GM13977 (cell line): Measurements from ENCODE around the gene VPS13D.

Experiments used
- DNase-seq: peaks from one replicate; pipeline ENCODE4 v3.0.0; 2012; ENCODE audit warnings: low spot score
- CTCF ChIP-seq: IDR thresholded peaks from 2 replicates; pipeline ENCODE4 v1.5.1; 2012; ENCODE audit warnings: mild to moderate bottlenecking, control low read depth; ENCODE audit not compliant: insufficient read depth; ENCODE audit errors: extremely low read depth, missing control alignments
- in situ Hi-C: fragments of 300-500 bp; cut with MboI; formaldehyde crosslinking; loops from one replicate; pipeline ENCODE4 v1.12.0; 2022; ENCODE audit warnings: low sequenced_read_pairs, low pct_unique_long_range_greater_than_20kb, mixed read lengths, inconsistent platforms; ENCODE audit not compliant: unreplicated experiment

Gene VPS13D

GRCh38 chr1:12439073-12439472 is 209.2 kb downstream of the VPS13D start:
- in situ Hi-C loops: no loop called here
- DNase-seq: no peak
- TF ChIP-seq CTCF: no peak

DNA sequence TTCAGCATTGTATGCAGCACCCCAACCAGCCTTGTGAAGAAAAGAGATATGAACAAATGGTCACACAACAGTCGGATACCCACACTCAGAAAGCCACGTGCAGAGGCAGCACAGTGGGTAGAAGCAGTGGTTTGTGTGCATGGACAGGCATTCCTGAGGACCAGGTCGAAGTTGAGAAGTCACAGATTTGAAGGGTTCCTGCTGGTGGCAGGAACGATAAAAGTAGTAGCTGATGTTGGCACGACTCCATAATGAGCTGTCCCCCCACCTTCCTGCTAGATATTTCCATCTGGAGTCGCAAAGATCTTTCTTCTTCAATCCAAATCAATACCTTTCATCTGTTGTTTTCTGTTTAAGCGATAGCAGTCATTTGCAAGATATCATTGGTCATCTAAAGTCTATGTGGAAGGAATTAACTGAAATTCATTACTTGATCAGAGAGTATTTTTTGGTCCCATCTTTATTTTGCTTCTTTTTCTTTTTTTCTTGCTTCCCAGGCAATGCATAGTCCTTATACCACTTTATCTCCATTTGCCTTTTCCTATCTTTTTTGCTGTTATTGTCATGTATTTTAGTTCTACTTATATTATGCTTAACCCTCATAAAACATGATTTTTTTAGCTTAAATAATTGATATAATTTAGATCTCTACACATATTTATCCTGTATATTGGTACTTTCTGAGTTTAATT is 211.7 kb downstream of the VPS13D start:
- no peak for TF ChIP-seq CTCF
- in situ Hi-C loops: no loop called here
- DNase-seq: no peak

DNA sequence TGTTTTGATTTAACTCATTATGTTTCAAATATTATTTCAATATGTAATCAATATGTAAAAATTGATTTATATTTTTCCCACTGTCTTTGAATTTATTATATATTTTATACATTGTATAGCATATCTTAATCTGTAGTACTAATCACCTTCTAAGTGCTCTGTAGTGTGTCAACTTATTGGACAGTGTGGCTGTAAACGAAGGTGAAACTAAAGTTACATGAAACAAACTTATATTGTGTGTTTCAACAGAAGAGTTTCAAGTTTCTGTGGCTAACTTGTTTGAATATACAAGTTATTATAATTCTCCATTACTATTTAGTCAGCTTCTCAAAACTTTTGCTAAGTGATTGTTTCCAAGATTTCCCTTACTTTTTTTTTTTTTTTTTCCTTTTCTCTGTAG is 212.4 kb downstream of the VPS13D start:
- in situ Hi-C loops: no loop called here
- TF ChIP-seq CTCF: no peak
- no peak for DNase-seq

DNA sequence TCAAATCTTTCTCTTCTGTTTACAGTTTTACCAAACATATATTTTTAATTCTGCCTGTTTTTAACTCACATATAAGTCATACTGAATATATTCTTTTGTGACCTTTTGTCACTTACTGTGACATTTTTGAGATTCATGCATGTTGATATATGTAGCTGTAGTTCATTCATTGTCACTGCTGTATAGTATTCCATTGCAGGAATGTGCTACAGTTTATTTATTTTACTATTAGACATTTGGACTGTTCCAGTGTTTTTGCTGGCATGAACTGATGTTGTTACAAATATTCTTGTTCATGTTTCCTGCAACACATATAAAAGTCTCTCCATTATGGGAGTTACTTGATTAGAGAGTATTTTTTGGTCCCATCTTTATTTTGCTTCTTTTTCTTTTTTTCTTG is 213.3 kb downstream of the VPS13D start:
- DNase-seq: no peak
- no peak for TF ChIP-seq CTCF
- in situ Hi-C loops: no loop called here

GRCh38 chr1:12444329-12444841 is 214.6 kb downstream of the VPS13D start:
- in situ Hi-C loops: no loop called here
- TF ChIP-seq CTCF: no peak

DNA sequence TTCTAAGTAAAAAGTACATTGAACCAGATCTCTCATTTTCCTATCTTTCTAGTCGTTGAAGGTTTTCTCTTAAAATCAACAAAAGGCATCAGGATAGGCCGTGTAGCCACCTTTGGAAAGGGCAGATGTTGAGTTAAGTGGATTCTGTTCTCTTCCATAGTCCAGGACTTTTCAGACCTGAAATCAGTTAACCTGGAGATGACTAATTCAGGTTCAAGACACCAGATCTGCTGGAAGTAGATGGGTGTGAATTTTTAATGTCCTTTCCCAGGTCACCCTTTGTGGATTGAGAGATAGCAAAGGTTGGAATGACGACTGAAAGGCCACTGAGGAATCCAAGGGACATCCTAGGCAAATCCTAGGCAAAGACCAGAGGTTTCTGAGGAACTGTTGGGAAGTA is 215.4 kb downstream of the VPS13D start:
- in situ Hi-C loops: no loop called here
- no peak for TF ChIP-seq CTCF
- DNase-seq: no peak

More at GRCh38 chr1:12444329-12444841, 214.6 kb downstream of the VPS13D start:
- DNase-seq: no peak

GRCh38 chr1:12446593-12446992 is 216.8 kb downstream of the VPS13D start:
- DNase-seq: no peak
- TF ChIP-seq CTCF: no peak
- in situ Hi-C loops: no loop called here
